SK-N-SH treated with all-trans-retinoic acid at 6 μM for 48 hours (cell line): Measurements from ENCODE around the gene TNFRSF1A.

Experiments
- ARNTL ChIP-seq: fragments of 450-650 bp; formaldehyde crosslinking; IDR thresholded peaks from 2 replicates; pipeline ENCODE4 v1.5.0; 2020; ENCODE audit warnings: low read depth, mild to moderate bottlenecking, moderate library complexity, borderline replicate concordance
- BACH2 ChIP-seq: fragments of 250-450 bp; sonication (Bioruptor Pico); IDR thresholded peaks from 2 replicates; pipeline ENCODE4 v1.9.0; 2021; ENCODE audit warnings: mild to moderate bottlenecking, borderline replicate concordance
- CSDC2 ChIP-seq: fragments of 250-450 bp; sonication (Bioruptor Pico); IDR thresholded peaks from 2 replicates; pipeline ENCODE4 v1.5.0; 2020; ENCODE audit warnings: mild to moderate bottlenecking, moderate library complexity
- SNAI2 ChIP-seq: fragments of 250-450 bp; sonication (Bioruptor Pico); IDR thresholded peaks from 2 replicates; pipeline ENCODE4 v1.5.0; 2020; ENCODE audit warnings: mild to moderate bottlenecking, moderate library complexity
- TCF4 ChIP-seq: fragments of 250-450 bp; sonication (Bioruptor Pico); IDR thresholded peaks from 2 replicates; pipeline ENCODE4 v1.8.0; 2021; ENCODE audit warnings: mild to moderate bottlenecking, moderate library complexity, borderline replicate concordance
- ZC3H10 ChIP-seq: fragments of 250-450 bp; sonication (Bioruptor Pico); IDR thresholded peaks from 2 replicates; pipeline ENCODE4 v1.5.1; 2021; ENCODE audit warnings: mild to moderate bottlenecking, moderate library complexity
- ZFP3 ChIP-seq: fragments of 250-450 bp; sonication (Bioruptor Pico); IDR thresholded peaks from 2 replicates; pipeline ENCODE4 v1.5.0; 2020; ENCODE audit warnings: mild to moderate bottlenecking, moderate library complexity
- ZFP30 ChIP-seq: fragments of 450-650 bp; formaldehyde crosslinking; IDR thresholded peaks from 2 replicates; pipeline ENCODE4 v1.5.0; 2022; ENCODE audit warnings: mild to moderate bottlenecking, moderate library complexity
- ZNF70 ChIP-seq: fragments of 450-650 bp; formaldehyde crosslinking; IDR thresholded peaks from 2 replicates; pipeline ENCODE4 v1.5.0; 2020; ENCODE audit warnings: mild to moderate bottlenecking, moderate library complexity
- ZNF8 ChIP-seq: fragments of 450-650 bp; formaldehyde crosslinking; IDR thresholded peaks from 2 replicates; pipeline ENCODE4 v1.5.0; 2020; ENCODE audit warnings: mild to moderate bottlenecking, moderate library complexity
- TF ChIP-seq, protein P1 (sequence below): fragments of 250-450 bp; sonication (Bioruptor Pico); IDR thresholded peaks from 2 replicates; pipeline ENCODE4 v1.8.0; 2020; ENCODE audit warnings: mild to moderate bottlenecking, moderate library complexity, borderline replicate concordance
- TF ChIP-seq, protein P2 (sequence below): fragments of 250-450 bp; sonication (Bioruptor Pico); IDR thresholded peaks from 2 replicates; pipeline ENCODE4 v1.5.1; 2021; ENCODE audit warnings: mild to moderate bottlenecking, moderate library complexity

- TF ChIP-seq, protein P1, sequence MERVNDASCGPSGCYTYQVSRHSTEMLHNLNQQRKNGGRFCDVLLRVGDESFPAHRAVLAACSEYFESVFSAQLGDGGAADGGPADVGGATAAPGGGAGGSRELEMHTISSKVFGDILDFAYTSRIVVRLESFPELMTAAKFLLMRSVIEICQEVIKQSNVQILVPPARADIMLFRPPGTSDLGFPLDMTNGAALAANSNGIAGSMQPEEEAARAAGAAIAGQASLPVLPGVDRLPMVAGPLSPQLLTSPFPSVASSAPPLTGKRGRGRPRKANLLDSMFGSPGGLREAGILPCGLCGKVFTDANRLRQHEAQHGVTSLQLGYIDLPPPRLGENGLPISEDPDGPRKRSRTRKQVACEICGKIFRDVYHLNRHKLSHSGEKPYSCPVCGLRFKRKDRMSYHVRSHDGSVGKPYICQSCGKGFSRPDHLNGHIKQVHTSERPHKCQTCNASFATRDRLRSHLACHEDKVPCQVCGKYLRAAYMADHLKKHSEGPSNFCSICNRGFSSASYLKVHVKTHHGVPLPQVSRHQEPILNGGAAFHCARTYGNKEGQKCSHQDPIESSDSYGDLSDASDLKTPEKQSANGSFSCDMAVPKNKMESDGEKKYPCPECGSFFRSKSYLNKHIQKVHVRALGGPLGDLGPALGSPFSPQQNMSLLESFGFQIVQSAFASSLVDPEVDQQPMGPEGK (CRISPR knock-in tag), result no peak
- TF ChIP-seq BACH2 (CRISPR knock-in tag) (no peak), ZC3H10 (no peak), ZFP30 (CRISPR knock-in tag) (no peak), CSDC2 (CRISPR knock-in tag) (no peak), ZNF8 (CRISPR knock-in tag) (no peak), ZFP3 (CRISPR knock-in tag) (no peak), TCF4 (CRISPR knock-in tag) (no peak), ARNTL (CRISPR knock-in tag) (no peak), SNAI2 (CRISPR knock-in tag) (no peak), ZNF70 (CRISPR knock-in tag) (no peak)
- TF ChIP-seq, protein P2, sequence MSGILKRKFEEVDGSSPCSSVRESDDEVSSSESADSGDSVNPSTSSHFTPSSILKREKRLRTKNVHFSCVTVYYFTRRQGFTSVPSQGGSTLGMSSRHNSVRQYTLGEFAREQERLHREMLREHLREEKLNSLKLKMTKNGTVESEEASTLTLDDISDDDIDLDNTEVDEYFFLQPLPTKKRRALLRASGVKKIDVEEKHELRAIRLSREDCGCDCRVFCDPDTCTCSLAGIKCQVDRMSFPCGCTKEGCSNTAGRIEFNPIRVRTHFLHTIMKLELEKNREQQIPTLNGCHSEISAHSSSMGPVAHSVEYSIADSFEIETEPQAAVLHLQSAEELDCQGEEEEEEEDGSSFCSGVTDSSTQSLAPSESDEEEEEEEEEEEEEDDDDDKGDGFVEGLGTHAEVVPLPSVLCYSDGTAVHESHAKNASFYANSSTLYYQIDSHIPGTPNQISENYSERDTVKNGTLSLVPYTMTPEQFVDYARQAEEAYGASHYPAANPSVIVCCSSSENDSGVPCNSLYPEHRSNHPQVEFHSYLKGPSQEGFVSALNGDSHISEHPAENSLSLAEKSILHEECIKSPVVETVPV, result no peak
Observed at GRCh38 chr12:6285063-6285477, 56.8 kb downstream of the TNFRSF1A start.
